ENCODE results near the gene ERC2.

Gene ERC2

GRCh38 chr3:55765906-55766701 lies 702.2 kb downstream of the ERC2 start:
- H3K9me3 ChIP-seq (ENCODE audit: insufficient read depth, low read depth, low read length) = no peaks in the 10 kb centered on the region

GRCh38 chr3:55765398-55765797 lies 702.9 kb downstream of the ERC2 start:
- no peaks in the 10 kb centered on the region for H3K27me3 ChIP-seq (ENCODE audit: insufficient read depth, low read length)
- no peak overlapping the region for H3K4me3 ChIP-seq (ENCODE audit: low read length)
- H3K36me3 ChIP-seq (ENCODE audit: insufficient read depth, low read depth, low read length) = no peaks in the 10 kb centered on the region
- no peak overlapping the region for H3K27ac ChIP-seq (ENCODE audit: low read length)
- H3K9me3 ChIP-seq (ENCODE audit: insufficient read depth, low read depth, low read length) = no peaks in the 10 kb centered on the region
- no peaks in the 10 kb centered on the region for H3K4me1 ChIP-seq (ENCODE audit: insufficient read depth, low read length)
- H3K9ac ChIP-seq (ENCODE audit: low read depth, low read length) = no peak overlapping the region

More at GRCh38 chr3:55765906-55766701, 702.2 kb downstream of the ERC2 start:
- Histone ChIP-seq H3K4me3 (ENCODE audit: low read length) (no peak overlapping the region), H3K27me3 (ENCODE audit: insufficient read depth, low read length) (no peaks in the 10 kb centered on the region), H3K9ac (ENCODE audit: low read depth, low read length) (no peak overlapping the region), H3K36me3 (ENCODE audit: insufficient read depth, low read depth, low read length) (no peaks in the 10 kb centered on the region), H3K27ac (ENCODE audit: low read length) (no peak overlapping the region), H3K4me1 (ENCODE audit: insufficient read depth, low read length) (no peaks in the 10 kb centered on the region)

- Histone ChIP-seq H3K27me3 (ENCODE audit: insufficient read depth, low read length) (no peaks in the 10 kb centered on the region), H3K9ac (ENCODE audit: low read depth, low read length) (no peak overlapping the region; the same call in 1 of the 2 replicates), H3K36me3 (ENCODE audit: insufficient read depth, low read depth, low read length) (no peaks in the 10 kb centered on the region), H3K27ac (ENCODE audit: low read length) (no peak overlapping the region), H3K9me3 (ENCODE audit: insufficient read depth, low read depth, low read length) (no peaks in the 10 kb centered on the region), H3K4me3 (ENCODE audit: low read length) (no peak overlapping the region), H3K4me1 (ENCODE audit: insufficient read depth, low read length) (peaks cover 26% of the 10 kb centered on the region; the same call in 1 of the 2 replicates)
Measured at GRCh38 chr3:55756976-55757375, 711.3 kb downstream of the ERC2 start.

GRCh38 chr3:55755516-55756205 lies 712.6 kb downstream of the ERC2 start:
- Histone ChIP-seq H3K9me3 (ENCODE audit: insufficient read depth, low read depth, low read length) (no peaks in the 10 kb centered on the region), H3K27ac (ENCODE audit: low read length) (no peak overlapping the region)

GRCh38 chr3:55752911-55753310 lies 715.4 kb downstream of the ERC2 start:
- Histone ChIP-seq H3K9ac (ENCODE audit: low read depth, low read length) (no peak overlapping the region), H3K36me3 (ENCODE audit: insufficient read depth, low read depth, low read length) (no peaks in the 10 kb centered on the region), H3K27ac (ENCODE audit: low read length) (no peak overlapping the region), H3K9me3 (ENCODE audit: insufficient read depth, low read depth, low read length) (no peaks in the 10 kb centered on the region), H3K27me3 (ENCODE audit: insufficient read depth, low read length) (no peaks in the 10 kb centered on the region), H3K4me1 (ENCODE audit: insufficient read depth, low read length) (peaks cover 26% of the 10 kb centered on the region; the same call in 1 of the 2 replicates), H3K4me3 (ENCODE audit: low read length) (no peak overlapping the region)

More at GRCh38 chr3:55755516-55756205, 712.6 kb downstream of the ERC2 start:
- Histone ChIP-seq H3K27me3 (ENCODE audit: insufficient read depth, low read length) (no peaks in the 10 kb centered on the region), H3K4me1 (ENCODE audit: insufficient read depth, low read length) (peaks cover 26% of the 10 kb centered on the region; the same call in 1 of the 2 replicates), H3K36me3 (ENCODE audit: insufficient read depth, low read depth, low read length) (no peaks in the 10 kb centered on the region), H3K4me3 (ENCODE audit: low read length) (no peak overlapping the region), H3K9ac (ENCODE audit: low read depth, low read length) (no peak overlapping the region)

GRCh38 chr3:55751730-55752129 lies 716.5 kb downstream of the ERC2 start:
- Histone ChIP-seq H3K9ac (ENCODE audit: low read depth, low read length) (no peak overlapping the region), H3K36me3 (ENCODE audit: insufficient read depth, low read depth, low read length) (no peaks in the 10 kb centered on the region), H3K27ac (ENCODE audit: low read length) (no peak overlapping the region), H3K27me3 (ENCODE audit: insufficient read depth, low read length) (no peaks in the 10 kb centered on the region), H3K9me3 (ENCODE audit: insufficient read depth, low read depth, low read length) (no peaks in the 10 kb centered on the region), H3K4me1 (ENCODE audit: insufficient read depth, low read length) (peaks cover 20% of the 10 kb centered on the region; the same call in 1 of the 2 replicates), H3K4me3 (ENCODE audit: low read length) (no peak overlapping the region)

- Histone ChIP-seq H3K4me1 (ENCODE audit: insufficient read depth, low read length) (peaks cover 8% of the 10 kb centered on the region; the same call in 1 of the 2 replicates), H3K36me3 (ENCODE audit: insufficient read depth, low read depth, low read length) (no peaks in the 10 kb centered on the region), H3K27ac (ENCODE audit: low read length) (no peak overlapping the region), H3K9ac (ENCODE audit: low read depth, low read length) (no peak overlapping the region), H3K9me3 (ENCODE audit: insufficient read depth, low read depth, low read length) (no peaks in the 10 kb centered on the region), H3K27me3 (ENCODE audit: insufficient read depth, low read length) (no peaks in the 10 kb centered on the region), H3K4me3 (ENCODE audit: low read length) (no peak overlapping the region)
Measured at GRCh38 chr3:55750525-55750924, 717.7 kb downstream of the ERC2 start.

- no peak overlapping the region for H3K27ac ChIP-seq (ENCODE audit: low read length)
- H3K4me3 ChIP-seq (ENCODE audit: low read length) = no peak overlapping the region
- H3K36me3 ChIP-seq (ENCODE audit: insufficient read depth, low read depth, low read length) = no peaks in the 10 kb centered on the region
- H3K9ac ChIP-seq (ENCODE audit: low read depth, low read length) = no peak overlapping the region
- no peaks in the 10 kb centered on the region for H3K9me3 ChIP-seq (ENCODE audit: insufficient read depth, low read depth, low read length)
- no peaks in the 10 kb centered on the region for H3K4me1 ChIP-seq (ENCODE audit: insufficient read depth, low read length)
- no peaks in the 10 kb centered on the region for H3K27me3 ChIP-seq (ENCODE audit: insufficient read depth, low read length)
Measured at GRCh38 chr3:55749036-55749435, 719.2 kb downstream of the ERC2 start.

GRCh38 chr3:55746808-55747413 lies 721.4 kb downstream of the ERC2 start:
- H3K9me3 ChIP-seq (ENCODE audit: insufficient read depth, low read depth, low read length) = no peaks in the 10 kb centered on the region
- H3K27me3 ChIP-seq (ENCODE audit: insufficient read depth, low read length) = no peaks in the 10 kb centered on the region
- no peaks in the 10 kb centered on the region for H3K36me3 ChIP-seq (ENCODE audit: insufficient read depth, low read depth, low read length)
- H3K4me1 ChIP-seq (ENCODE audit: insufficient read depth, low read length) = peaks cover 4% of the 10 kb centered on the region; the same call in 1 of the 2 replicates
- no peak overlapping the region for H3K4me3 ChIP-seq (ENCODE audit: low read length)
- H3K27ac ChIP-seq (ENCODE audit: low read length) = no peak overlapping the region
- H3K9ac ChIP-seq (ENCODE audit: low read depth, low read length) = no peak overlapping the region

- Histone ChIP-seq H3K4me1 (ENCODE audit: insufficient read depth, low read length) (peaks cover 4% of the 10 kb centered on the region; the same call in 1 of the 2 replicates), H3K4me3 (ENCODE audit: low read length) (no peak overlapping the region), H3K27me3 (ENCODE audit: insufficient read depth, low read length) (no peaks in the 10 kb centered on the region), H3K36me3 (ENCODE audit: insufficient read depth, low read depth, low read length) (no peaks in the 10 kb centered on the region), H3K9ac (ENCODE audit: low read depth, low read length) (no peak overlapping the region), H3K27ac (ENCODE audit: low read length) (no peak overlapping the region), H3K9me3 (ENCODE audit: insufficient read depth, low read depth, low read length) (no peaks in the 10 kb centered on the region)
Measured at GRCh38 chr3:55742832-55743136, 725.5 kb downstream of the ERC2 start.

GRCh38 chr3:55742022-55742831 lies 726.0 kb downstream of the ERC2 start:
- Histone ChIP-seq H3K27me3 (ENCODE audit: insufficient read depth, low read length) (no peaks in the 10 kb centered on the region), H3K4me1 (ENCODE audit: insufficient read depth, low read length) (peaks cover 4% of the 10 kb centered on the region; the same call in 1 of the 2 replicates), H3K27ac (ENCODE audit: low read length) (no peak overlapping the region), H3K9ac (ENCODE audit: low read depth, low read length) (no peak overlapping the region), H3K4me3 (ENCODE audit: low read length) (no peak overlapping the region), H3K9me3 (ENCODE audit: insufficient read depth, low read depth, low read length) (no peaks in the 10 kb centered on the region), H3K36me3 (ENCODE audit: insufficient read depth, low read depth, low read length) (no peaks in the 10 kb centered on the region)

All from iPS-20b (cell line).